GM18858 (cell line): ENCODE results near the gene KCNQ4.

Source experiments
- ATAC-seq: cut with Tn5 transposase; IDR thresholded peaks from one replicate; pipeline ENCODE4 v1.9.1; 2021; ENCODE audit not compliant: unreplicated experiment

KCNQ4 gene

DNA sequence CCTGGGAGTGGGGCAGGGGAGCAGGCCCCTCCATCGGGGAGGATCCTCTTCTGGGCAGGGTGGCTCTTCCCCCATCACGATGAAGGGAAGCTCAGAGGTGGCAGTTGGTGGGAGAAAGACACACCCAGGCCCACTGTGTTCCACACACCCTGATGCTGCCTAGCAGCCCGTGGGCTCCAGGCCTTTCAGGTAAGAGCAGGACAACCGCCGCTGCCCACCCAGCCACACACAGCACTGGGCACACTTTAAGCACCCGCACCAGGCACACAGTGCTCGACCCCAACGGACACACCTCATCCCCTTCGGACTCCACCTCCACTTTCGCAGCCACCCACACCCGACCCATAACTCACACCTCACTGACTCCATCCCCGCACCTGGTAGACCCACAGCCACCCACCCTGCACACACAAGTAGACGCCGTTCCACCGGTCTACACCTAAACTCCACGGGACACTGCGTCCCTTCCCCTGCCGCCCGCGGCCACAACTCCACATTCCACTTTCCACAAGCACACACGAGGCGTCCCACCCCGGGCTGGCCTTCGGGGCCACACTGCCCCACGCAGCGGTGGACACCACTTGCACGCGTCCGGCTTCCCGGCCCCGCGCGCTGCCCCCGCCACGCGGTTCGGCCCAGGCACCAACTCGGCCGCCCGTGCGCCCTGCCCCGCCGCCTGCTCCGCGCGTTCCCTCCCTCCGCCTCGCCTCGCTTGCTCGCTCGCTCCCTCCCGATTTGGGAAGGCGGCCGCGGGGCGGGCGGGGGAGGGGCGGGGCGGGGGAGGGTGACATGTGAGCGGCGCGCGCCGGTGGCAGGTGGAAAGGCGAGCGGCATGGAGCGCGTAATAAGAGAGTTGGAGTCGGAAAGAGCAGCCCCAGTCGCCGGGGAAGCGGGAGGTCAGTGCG lies at the start of gene KCNQ4:
KCNQ4 (plus strand) TSS at position 787 of the 905 bp plus-strand sequence. CDS start 307 bp downstream, outside the sequence.
- no peak for ATAC-seq

DNA sequence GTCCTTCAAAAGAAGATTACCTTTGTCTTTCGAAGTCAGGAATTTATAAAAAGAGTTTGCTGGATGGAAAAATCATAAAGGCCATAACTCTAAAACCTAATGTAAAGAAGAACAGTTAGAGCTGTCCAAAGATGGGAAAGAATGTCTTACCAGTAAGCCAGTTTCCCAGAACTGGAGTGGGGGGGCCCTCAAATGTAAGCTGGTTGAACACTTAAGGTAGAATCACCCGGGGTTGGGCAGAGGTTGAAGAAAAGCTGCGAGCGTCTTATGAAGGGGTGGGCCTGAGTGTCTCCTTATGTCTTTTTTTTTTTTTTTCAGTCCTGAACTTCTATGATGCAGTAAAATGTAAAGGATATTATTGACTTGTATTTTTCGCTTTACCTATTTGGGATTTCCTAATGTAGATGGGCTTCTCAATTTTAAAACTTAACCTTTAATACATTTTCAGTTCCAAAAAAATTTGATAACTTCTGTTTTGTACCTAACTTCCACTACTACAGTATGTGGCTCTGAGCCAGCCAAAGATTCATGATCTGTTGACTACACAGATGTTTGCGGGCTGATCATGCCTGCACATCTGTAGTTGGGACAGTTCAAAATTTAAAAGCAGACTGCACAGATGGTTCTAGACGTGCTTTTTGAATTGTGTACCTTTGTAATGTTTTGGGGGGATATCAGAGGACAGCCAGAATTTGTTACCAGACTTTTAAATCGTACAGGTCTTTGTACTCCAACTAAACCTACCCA lies 48.5 kb upstream of the KCNQ4 start:
- no peak for ATAC-seq

DNA sequence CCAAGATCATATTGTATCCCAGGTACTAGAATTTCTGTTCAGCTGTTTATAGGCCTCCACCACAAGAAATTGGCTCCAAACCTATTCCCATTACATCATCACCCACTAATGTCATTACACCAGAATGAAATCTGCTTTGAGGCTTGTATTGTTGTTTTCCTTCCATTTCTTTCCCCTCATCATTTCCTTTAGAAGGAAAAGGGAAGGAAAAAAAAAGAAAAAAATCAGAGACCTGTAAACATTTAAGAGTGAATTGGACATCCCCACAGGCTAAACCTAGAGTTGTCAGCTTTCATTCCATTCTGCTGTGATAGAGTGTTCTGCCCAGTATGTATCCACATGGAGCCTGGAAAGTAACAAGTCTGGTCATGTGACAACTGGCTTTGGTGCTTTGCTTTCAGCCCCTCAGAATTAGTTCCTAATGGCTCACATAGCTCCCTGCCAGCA lies 47.5 kb upstream of the KCNQ4 start:
- ATAC-seq = no peak

DNA sequence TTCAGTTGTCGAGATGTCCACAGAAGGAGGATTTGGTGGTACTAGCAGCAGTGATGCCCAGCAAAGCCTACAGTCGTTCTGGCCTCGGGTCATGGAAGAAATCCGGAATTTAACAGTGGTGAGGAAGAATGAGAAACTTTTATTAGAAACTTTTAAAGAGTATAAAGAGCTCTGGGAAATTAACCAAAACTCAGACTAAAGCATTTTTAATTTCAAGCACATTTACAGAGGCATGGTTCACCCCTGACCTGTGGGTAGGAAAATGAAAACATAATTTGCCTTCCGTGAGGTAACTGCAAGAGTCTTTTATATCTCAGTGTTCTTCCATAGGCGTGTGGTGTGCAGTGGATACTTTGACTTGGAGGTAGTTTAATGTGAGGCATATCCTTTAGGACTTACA lies 44.8 kb upstream of the KCNQ4 start:
- no peak for ATAC-seq

DNA sequence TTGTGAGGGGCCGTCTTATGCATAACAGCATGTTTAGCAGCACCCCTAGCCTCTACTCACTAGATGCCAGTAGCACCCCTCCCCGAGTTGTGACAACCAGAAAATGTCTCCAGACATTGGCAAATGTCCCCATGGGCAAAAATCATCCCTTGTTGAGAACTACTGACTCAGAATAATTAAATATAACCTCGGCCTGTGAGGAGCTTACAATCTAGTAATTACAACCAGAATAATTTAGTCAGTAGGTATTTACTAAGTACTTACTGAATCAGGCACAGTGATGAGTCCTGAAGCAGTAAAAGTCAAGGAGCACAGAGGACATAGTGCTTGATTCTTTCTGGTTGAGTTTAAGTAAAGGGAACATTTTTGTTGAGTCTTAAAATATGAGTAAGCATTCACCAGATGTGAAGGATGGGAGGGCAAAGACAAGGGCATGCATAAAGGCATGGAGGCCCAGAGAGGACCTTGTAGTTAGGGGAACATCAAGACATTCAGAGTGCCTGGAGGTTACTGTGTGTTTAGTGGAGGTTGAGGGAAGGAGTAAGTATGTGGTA lies 44.1 kb upstream of the KCNQ4 start:
- ATAC-seq = no peak

DNA sequence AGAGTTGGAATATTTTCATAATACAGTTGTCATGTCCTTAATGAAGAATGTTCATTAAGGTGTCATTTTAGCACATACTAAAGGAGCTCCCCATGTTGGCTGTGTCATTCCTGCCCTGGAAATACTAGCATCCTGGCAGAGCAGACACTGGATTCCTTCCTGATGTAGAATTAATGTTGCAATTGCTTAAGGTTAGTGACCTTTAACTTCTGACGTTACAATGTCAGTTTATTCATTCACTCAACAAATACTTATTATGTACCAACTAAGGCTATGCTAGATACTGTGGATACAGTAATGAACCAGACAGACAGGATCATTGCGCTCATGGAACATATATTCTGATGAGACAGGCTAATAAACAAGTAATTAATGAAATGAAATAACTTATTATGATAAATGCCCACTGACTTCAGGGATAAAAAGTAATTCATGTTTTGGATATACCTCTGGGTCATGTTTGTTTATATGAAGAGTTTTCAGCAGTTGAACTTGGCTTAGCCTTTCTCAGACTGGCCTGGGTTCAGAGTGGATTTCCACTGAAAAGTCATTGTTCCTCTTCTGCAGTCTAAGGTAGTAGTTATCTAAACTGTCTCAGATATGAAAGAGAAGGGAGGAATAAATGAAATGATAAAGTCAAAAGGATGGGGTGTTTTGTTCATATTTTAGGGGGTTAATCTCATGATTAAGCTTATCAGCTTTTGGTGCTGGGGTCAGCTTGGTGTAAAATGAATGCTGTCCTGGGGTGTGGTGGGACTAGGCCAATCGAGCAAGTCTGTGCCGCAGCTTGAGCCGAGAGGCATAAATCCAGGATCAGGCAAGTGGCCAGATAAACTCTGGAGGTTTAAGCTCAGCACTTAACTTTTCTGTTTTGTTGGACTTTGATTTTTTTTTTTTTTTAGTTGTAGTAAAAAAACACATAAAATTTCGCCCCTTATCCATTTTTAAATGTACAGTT lies 43.3 kb upstream of the KCNQ4 start:
- ATAC-seq = no peak

DNA sequence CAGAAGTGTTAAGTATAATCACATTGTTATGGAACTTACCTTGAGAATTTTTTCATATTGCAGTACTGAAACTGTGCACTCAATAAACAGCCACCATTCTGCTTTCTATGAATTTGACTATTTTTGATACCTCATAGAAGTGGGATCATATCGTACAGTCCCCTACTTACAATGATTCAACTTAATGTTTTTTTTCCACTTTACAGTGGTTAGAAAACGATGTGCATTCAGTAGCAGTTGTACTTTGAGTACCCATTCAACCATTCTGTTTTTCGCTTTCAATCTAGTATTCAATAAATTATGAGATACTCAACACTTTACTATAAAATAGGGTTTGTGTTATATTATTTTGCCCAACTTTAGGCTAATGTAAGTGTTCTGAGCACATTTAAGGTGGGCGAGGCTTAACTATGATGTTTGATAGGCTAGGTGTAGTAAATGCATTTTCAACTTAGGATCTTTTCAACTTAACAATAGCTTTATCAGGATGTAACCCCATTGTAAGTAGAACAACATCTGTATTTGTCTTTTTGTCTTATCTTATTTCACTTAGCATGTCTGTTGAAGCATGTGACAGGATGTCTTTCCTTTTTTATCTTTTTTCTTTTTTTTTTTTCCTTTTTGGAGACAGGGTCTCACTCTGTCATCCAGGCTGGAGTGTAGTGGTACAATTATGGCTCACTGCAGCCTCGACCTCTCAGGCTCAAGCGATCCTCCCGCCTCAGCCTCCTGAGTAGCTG lies 42.4 kb upstream of the KCNQ4 start:
- no peak for ATAC-seq

DNA sequence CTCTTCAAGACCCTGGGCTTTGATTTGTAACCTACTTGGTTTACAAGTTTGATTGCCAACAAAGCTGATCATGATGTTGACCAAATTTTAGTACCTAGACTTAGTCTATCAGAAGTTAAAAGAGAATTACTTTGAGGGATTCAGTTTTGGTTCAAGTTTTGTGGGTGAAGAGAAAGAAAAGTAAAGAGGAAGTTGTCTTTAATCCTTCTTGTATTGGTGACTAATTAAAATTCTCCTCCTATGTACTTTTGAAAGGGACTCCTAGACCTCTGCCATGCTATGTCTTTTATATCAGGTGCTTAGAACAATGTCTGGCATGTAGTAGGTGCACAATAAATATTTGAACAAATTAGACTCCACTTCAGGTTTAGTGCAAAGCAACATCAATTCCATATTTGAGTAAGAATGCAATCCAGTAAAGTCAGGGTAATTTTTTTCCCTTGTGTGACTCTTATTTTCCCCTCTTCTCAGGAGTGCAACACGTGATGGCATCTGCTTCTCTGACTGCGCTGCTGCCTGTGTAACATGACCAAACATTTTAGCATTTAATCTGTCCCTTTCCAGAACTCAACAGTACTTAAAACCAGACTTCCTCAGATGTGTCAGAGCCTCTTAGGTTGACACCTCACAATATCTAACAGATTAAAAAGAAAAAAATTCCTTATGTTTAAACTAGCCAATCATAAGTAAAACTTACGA lies 41.1 kb upstream of the KCNQ4 start:
- no peak for ATAC-seq

DNA sequence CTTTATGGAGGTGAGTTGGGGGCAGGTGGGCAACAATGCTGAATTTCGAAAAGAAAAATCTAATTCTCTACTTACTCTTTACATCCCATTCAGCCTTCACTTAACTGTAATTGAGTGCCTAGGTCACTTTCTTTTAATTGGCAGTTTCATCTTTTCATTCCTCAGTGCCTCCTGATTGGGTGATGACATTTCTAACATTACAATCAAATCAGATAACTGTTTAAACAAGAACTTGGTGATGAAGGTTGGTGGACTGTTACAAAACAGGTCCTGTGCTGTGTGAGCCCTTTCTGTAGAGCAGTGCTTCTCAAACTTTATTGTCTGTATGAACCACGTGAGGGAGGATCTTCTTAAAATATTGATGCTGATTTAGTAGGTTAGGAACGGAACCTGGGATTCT lies 40.1 kb upstream of the KCNQ4 start:
- ATAC-seq = no peak

DNA sequence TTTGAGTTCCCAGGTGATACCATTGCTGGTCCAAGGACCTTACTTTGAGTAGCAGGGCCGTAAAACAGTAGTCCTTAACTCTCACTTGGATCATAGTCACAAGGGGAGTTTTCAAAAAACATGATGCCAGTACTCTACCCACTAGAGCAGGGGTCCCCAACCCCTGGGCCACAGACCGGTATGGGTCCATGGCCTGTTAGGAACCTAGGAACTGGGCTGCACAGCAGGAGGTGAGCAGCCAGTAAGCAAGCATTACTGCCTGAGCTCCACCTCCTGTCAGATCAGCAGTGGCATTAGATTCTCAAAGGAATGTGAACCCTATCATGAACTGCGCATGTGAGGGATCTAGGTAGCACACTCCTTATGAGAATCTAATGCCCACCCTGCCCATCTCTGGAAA lies 39.7 kb upstream of the KCNQ4 start:
- ATAC-seq = no peak

DNA sequence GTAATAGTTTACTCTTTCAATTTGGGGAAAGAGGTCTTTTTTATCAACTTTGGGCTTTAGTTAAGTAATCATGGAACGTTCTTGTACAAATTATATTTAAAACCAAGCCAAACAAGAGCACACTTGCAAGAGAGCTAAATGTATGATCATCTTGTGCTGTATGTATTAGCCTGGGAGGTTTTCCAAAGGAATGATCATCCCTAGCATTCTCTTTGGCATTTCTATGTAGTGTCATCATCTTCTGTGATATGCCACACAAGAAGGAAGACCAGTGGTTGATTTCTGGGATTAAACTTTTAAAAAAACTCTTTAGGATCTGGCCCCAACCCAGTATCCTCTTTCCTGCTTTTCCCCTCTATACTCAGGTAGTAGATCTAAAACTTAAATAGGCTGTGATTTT lies 38.4 kb upstream of the KCNQ4 start:
- no peak for ATAC-seq

DNA sequence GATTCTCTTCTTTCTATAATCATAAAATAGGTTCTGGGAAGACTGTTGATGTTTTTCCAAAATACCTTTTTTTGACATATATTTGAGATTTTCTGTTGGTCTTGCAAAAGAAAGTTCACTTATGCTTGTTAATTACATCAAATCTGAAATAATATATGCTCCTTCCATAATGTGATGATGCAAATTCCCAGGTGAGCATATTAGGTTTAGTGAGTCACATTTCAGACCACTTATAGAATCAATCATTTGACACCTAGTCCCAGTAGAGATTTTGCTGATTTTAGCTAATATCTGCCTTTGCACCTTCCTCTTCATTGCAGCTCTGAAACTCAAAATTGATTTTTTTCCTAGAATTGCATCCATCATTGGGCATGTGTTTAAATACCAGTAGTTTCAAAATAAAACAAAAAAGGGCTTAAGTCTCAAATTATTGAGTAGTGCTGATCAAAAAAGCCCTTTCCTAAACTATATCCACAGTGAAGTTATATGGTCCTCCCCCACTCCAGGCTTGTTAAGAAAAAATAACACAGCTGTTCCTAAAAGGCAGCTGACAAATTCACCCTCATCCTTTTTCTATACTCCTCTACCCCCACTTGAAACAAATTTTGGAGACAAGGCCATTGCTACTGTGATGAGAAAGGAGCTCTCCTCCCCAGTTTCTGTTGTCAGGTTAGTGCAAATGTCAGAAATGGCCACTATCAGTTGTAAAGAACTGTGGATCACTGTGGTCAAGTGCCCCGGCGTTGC lies 37.1 kb upstream of the KCNQ4 start:
- no peak for ATAC-seq

DNA sequence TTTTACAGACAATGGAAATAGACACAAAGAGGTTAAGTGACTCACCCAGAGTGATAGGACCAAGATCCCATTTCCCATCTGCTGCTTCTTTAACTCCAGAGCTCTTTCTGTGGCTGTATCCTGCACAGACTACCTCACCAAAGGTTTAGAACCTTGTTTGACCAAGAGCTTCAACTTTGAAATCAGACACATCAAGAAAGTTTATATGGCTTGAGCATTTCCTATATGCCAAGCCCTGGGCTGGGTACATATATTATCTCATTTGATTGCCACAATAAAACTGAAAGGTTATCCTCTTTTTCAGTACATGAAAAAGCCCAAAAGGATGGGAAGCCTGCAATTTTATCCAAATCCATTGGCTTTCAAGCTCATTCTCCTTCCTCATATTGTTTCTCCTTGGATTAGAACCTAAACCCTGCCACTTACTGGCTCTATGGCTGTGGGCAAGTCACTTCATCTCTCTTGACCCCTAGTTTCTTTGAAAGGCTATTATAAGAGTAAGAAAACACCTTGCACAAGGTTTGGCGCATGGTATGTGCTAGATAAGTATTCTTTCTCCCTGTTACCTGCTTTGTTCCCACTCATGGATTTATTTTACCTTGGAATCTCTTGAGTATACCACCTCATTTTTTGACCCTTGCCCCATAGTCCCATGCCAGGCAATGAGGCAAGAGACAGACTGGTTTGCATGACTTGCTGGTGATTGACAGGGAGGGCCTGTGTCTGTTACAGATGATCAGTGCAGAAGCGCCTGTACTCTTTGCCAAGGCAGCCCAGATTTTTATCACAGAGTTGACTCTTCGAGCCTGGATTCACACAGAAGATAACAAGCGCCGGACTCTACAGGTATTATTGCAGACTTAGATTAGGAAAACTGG lies 34.5 kb upstream of the KCNQ4 start:
- no peak for ATAC-seq

DNA sequence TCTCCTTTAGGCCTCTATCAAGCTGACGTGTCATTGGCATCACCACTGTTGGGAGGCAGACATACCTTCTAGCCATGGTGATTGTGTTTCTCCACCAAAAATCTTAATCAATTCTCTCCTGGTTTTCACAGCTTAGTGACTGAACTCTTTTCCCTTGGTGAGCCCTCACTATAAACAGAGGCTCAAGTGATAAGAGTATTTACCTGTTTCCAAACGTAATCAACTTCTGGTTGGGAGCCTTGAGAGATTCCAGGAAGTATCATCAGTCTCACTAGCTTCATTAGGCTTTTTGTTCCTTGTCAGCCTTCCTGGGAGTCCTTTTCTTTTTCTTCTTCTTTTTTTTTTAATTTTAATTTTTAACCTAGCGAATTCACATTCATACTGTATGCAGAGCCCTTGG lies 33.8 kb upstream of the KCNQ4 start:
- ATAC-seq = no peak

DNA sequence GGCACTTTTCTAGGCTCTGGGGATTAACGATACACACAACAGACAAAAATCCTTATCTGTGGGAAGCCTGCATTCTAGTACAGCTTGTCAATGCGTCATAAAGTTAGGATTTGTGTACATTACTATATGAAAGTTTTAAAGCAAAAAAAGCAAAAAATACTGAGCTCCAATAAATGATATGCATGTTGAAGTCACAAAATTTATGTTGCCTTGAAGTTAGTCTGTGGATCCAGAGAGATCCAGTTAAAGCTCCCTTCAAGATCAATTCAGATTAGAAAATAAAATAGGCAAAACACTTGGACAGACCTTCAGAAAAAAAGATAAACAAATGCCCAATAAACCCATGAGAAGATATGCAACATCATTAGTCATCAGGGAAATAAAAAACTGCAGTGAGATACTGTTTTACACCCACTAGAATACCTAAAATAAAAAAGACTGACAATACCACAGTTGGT lies 33.1 kb upstream of the KCNQ4 start:
- ATAC-seq = no peak

DNA sequence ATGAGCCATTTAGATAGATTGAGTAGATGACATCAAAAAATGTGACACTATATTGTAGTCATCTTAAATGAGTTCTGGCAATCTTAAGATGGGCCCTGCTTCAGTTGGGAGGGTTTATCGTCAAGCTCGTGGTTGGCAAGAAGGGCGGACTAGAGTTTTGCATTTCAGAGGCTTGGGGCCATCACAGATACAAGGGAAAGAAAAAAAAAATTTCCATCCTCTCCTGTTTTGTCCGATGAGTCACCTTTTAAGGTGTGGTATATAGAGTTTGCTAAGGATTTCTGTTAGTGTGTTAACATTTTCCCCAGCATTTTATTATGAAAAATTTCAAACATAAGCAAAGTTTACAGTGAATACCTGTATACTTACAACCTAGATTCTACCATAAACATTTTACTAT lies 31.8 kb upstream of the KCNQ4 start:
- no peak for ATAC-seq

DNA sequence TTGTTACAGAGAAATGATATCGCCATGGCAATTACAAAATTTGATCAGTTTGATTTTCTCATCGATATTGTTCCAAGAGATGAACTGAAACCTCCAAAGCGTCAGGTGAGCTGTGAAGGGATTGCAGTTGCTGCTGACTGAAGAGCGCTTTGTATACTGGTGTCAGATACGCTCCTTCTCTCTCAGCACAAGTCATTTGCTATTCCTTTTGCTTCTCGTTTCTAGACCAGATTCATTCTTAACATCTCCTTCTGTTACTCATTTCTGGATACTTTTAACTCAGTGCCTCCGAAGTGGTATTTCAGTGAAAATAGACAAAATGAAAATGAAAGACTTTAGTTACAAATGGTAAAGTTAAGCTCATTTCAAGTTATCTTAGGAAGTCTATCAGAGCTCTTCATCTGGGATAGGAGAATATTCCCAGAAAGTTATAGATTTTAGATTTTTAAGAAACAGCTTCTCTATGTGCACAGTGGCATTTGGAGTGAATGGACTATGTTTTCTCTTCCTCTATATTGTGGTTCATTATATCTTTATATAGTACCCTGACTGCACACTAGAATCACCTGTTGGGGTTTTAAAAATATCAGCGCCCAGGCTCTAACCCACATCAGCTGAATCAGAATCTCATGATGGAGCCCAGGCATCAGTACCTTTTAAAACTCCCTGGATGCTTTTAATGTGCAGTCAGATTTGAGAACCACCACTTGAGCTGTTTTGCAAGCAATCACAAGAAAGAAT lies 30.3 kb upstream of the KCNQ4 start:
- ATAC-seq = peak; percentile 48
